ENCODE measurements around the gene CACNB2.

GRCh38 chr10:18134921-18135320, 5.3 kb upstream of the CACNB2 start:
- no peak for TF ChIP-seq EED (IDR thresholded peaks at IDR 0.05; ENCODE audit: low read depth)
- no peak for TF ChIP-seq E4F1 (IDR thresholded peaks at IDR 0.05; ENCODE audit: borderline replicate concordance, partially characterized antibody)
- TF ChIP-seq POLR2A (IDR thresholded peaks at IDR 0.05; ENCODE audit: low read depth, low read length), result no peak
- TF ChIP-seq SIN3A (IDR thresholded peaks at IDR 0.05; ENCODE audit: low read depth, low read length), result no peak

Data from GM12878 (cell line).